CD1c-positive myeloid dendritic cell (primary cell): ENCODE measurements around the gene AFG3L2.
A peak's percentile ranks its signal among the peaks of the same experiment; 100 is the strongest.
"Not testable (repeated sequence)": the region's sequence is repeated elsewhere in the genome, so short reads cannot be mapped to it uniquely, and the experiment has no call there.

ENCODE experiments used
- DNase-seq: peaks from one replicate; pipeline ENCODE4 v3.0.0-alpha.2; 2016; ENCODE audit errors: extremely low spot score

AFG3L2 gene

DNA sequence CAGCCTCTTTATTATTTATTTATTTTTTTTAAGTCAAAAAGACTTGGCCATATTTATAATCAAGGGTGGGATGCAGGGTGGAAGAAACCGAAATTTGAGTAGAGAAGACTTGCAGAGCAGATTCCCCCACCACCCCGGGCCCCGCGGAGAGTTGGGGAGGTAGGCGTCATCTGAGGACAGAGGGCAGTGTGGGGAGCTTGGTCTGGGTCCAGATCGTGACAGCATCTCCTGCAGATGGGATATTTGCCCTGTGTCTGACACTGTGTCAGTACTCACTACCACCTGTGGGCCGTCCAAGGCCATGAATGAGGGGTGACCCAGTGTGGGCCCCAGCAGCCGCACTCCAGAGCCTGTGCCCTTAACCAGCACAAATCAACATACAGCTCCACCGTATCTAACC is 20.2 kb upstream of the AFG3L2 start:
- DNase-seq, result no peak

GRCh38 chr18:12394428-12394827 is 17.4 kb upstream of the AFG3L2 start:
- DNase-seq, result peak; percentile 42

DNA sequence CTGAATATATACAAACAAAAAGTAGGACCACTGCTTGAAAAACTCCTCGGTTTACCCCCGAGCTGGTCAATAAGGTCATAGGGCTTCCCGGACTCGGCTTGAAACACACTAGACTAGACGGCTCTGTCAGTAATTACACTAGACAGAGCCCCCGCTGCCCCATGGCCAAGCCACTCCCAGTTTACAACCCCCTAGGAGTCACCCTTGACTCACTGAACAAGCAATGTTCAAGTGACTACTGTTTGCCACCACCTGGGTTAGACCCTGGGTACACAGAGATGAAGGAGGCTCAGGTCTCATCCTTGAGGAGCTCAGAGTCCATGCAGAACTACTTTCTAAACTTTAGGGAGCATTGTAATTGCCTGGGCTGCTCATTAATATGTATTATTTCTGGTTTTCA is 17.0 kb upstream of the AFG3L2 start:
- no peak for DNase-seq

- DNase-seq, result no peak
These were observed 16.5 kb upstream of the AFG3L2 start for GRCh38 chr18:12393510-12393909.

- DNase-seq, result peak; percentile 73
These were observed 14.6 kb upstream of the AFG3L2 start for GRCh38 chr18:12391487-12392165.

DNA sequence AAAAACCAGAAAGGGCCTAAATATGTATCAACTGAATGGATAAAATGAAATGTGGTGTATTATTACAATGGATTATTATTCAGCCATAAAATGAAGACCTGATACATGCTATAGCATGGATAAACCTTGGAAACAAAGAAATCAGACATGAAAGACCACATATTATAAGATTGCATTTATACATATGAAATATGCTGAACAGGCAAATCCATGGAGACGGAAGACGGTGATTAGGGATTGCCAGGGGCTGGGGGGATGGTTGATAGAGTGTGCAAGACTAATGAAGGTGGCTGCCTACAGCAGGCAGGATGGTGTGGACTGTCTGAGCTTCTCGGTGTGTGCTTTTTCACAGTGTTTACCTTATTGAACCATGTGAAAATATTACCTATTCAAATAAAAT is 11.4 kb upstream of the AFG3L2 start:
- no peak for DNase-seq

GRCh38 chr18:12384261-12384660 is 7.2 kb upstream of the AFG3L2 start:
- DNase-seq, result no peak

GRCh38 chr18:12383759-12384158 is 6.7 kb upstream of the AFG3L2 start:
- DNase-seq, result not testable (repeated sequence)

DNA sequence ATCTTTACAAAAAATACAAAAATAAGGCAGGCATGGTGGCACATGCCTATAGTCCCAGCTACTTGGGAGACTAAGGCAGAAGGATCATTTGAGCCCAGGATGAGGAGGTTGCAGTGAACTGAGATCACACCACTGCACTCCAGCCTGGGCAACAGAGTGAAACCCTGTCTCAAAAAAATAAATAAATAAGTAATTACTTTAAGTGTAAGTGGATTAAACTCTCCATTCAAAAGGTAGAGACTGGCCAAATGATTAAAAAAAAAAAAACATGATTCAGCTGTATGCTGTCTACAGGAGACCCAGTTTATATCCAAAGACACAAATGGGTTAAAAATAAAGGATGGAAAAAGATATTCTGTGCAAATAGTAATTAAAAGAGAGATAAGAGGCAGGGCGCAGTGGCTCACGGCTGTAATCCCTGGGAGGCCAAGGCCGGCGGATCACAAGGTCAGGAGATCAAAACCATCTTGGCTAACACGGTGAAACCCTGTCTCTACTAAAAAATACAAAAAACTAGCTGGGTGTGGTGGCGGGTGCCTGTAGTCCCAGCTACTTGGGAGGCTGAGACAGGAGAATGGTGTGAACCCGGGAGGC is 5.3 kb upstream of the AFG3L2 start:
- not testable (repeated sequence) for DNase-seq

- not testable (repeated sequence) for DNase-seq
These were observed 1.2 kb upstream of the AFG3L2 start for GRCh38 chr18:12378198-12378558.

GRCh38 chr18:12377556-12378197 is 650 bp upstream of the AFG3L2 start:
- DNase-seq, result no peak

DNA sequence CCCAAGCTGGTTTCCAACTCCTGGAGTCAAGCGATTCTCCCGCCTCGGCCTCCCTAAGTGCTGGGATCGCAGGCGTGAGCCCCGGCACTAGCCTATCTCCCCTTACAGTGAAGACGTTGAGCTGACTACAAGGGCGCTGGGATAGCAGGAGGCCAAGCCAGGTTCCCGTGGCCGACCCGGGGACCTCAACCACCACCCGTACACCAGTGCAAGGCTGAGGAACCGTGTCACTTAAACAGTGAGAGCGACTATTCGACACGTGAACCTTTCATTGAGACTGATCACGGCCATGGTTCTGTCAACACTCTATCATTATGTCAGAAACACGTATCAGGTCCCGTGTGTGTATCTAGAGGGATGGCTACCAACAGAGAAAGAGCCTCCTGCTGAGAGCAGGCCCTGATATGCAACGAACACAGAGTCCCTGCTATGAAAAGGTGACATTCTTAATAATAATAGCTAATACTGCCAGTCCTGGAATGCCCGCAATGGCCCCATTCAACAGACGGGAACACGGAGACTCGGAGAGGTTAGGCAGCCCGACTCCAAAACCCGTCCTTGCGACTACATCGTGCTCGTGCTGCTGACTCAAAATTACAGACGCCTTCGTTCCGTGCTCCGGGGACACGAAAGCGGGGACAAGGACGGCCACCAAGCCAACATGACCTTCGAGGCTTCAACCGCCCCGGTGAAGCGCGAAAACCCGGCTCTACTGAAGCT is 833 bp downstream of the AFG3L2 start:
- DNase-seq, result no peak

- no peak for DNase-seq
These were observed 2.6 kb downstream of the AFG3L2 start for GRCh38 chr18:12374401-12374800.

GRCh38 chr18:12373771-12374116 is 3.3 kb downstream of the AFG3L2 start:
- DNase-seq, result no peak

- no peak for DNase-seq
These were observed 3.8 kb downstream of the AFG3L2 start for GRCh38 chr18:12373116-12373770.

DNA sequence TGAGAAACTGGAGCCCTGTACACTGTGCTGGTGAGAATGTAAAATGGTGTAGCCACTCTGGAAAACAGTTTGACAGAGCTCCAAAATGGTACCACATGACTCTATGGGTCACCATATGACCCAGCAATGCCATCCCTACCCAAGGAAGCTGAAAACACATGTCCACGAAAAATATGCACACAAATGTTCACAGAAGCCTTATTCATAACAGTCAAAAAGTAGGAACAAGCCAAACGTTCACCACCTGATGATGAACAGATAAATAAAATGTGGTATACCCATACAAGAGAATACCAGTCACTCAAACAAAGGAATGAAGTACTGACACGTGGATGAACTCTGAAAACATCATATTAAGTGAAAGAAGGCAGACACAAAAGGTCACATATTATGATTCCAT is 4.6 kb downstream of the AFG3L2 start:
- no peak for DNase-seq

DNA sequence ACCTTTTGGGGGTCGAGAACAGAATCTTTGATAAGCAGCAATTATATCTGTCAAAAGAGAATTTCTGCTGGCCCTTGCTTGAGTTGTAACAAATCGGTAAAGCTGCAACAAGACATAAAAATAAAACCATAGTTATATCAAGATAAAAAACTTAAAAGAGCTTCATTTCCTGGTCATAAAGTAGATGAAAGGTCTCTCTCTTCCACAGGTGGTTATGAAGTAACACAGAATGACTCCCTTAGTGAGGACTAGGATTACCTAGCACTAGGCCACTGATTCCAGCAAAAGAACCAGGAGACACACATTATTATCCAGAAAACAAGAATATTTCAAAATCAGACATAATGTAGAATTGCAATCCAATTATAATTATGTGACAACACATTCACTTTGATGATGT is 5.4 kb downstream of the AFG3L2 start:
- DNase-seq, result no peak

GRCh38 chr18:12369211-12369610 is 7.8 kb downstream of the AFG3L2 start:
- no peak for DNase-seq

GRCh38 chr18:12366784-12367183 is 10.2 kb downstream of the AFG3L2 start:
- DNase-seq, result no peak

- no peak for DNase-seq
These were observed 10.6 kb downstream of the AFG3L2 start for GRCh38 chr18:12366379-12366778.

- no peak for DNase-seq
These were observed 14.4 kb downstream of the AFG3L2 start for GRCh38 chr18:12362473-12363174.
